A549 (cell line): Measurements from ENCODE around the gene IDI1. TPM values are rescaled to one million over a fixed set of nuclear protein-coding genes. Genes with fewer than 3 reads are reported as not detected.

ENCODE experiments used
- ATAC-seq, 2 experiments: fragments of 200-7000 bp in 1 of 2; fragments of >200 bp in 1 of 2; cut with Nextera tagmentation in 1 of 2; cut with Tn5 transposase in 1 of 2; 3 replicates each; pipeline versions ENCODE4 v1.8.0 to v1.9.1; 2018 to 2020; ENCODE audit warnings: mild to moderate bottlenecking in 1 of 2, moderate library complexity in 1 of 2
- CTCF ChIA-PET: fragments of 300-600 bp; sonication (Branson Sonifier 250); formaldehyde crosslinking; extraction: SDS; loops from one replicate; lab custom pipeline; 2021; ENCODE audit warnings: antibody characterized with exemption, inconsistent platforms; lab: Yijun Ruan, JAX
- POLR2A ChIA-PET: fragments of 350-600 bp; formaldehyde crosslinking; extraction: SDS; loops from one replicate; lab custom pipeline; 2021; ENCODE audit warnings: antibody characterized with exemption, inconsistent platforms; lab: Yijun Ruan, JAX
- DNase-seq, 2 experiments: peaks; one replicate each; pipeline versions ENCODE4 v3.0.0 to v3.0.0-alpha.2; 2011 to 2016; ENCODE audit warnings: low read depth in 1 of 2, low spot score in 1 of 2
- FAIRE-seq: peaks from 2 replicates; lab custom pipeline; 2011; peaks lifted over from hg19 to GRCh38; lab: Jason Lieb, UNC
- H3K27ac ChIP-seq, 2 experiments: fragments of >200 bp; sonication (Bioruptor Twin); formaldehyde crosslinking; 3 replicates each; pipeline ENCODE4 v1.5.1; 2016 to 2017
- H3K4me1 ChIP-seq: fragments of >200 bp; sonication (Bioruptor Twin); formaldehyde crosslinking; 3 replicates; pipeline ENCODE4 v1.6.1; 2016
- H3K4me2 ChIP-seq: fragments of >200 bp; sonication (Bioruptor Twin); formaldehyde crosslinking; 3 replicates; pipeline ENCODE4 v1.6.1; 2016
- H3K4me3 ChIP-seq: fragments of >200 bp; sonication (Bioruptor Twin); formaldehyde crosslinking; 3 replicates; pipeline ENCODE4 v1.5.1; 2016
- H3K9me3 ChIP-seq: fragments of >200 bp; sonication (Bioruptor Twin); formaldehyde crosslinking; 3 replicates; pipeline ENCODE4 v1.6.1; 2016
- CBX2 ChIP-seq: fragments of 200-600 bp; sonication (generic); IDR thresholded peaks from 2 replicates; pipeline ENCODE4 v1.6.1; 2016; ENCODE audit warnings: low read depth, mild to moderate bottlenecking, borderline replicate concordance
- CEBPB ChIP-seq, 2 experiments: fragments of >200 bp in 1 of 2; sonication (Bioruptor Twin) in 1 of 2; formaldehyde crosslinking in 1 of 2; IDR thresholded peaks; 2 replicates each; pipeline ENCODE4 v1.6.1; 2012 to 2016
- EHMT2 ChIP-seq: fragments of 200-600 bp; sonication (generic); IDR thresholded peaks from 2 replicates; pipeline ENCODE4 v1.6.1; 2016; ENCODE audit warnings: antibody characterized with exemption, low read depth, mild to moderate bottlenecking, moderate library complexity
- EP300 ChIP-seq, 2 experiments: fragments of >200 bp; sonication (Bioruptor Twin); formaldehyde crosslinking; IDR thresholded peaks; 2 replicates in 1 of 2; 3 replicates in 1 of 2; pipeline ENCODE4 v1.6.1; 2016 to 2017
- FOSL2 ChIP-seq, 2 experiments: fragments of 450-650 bp in 1 of 2; fragments of >200 bp in 1 of 2; sonication (Bioruptor Twin) in 1 of 2; formaldehyde crosslinking; IDR thresholded peaks; 2 replicates each; pipeline versions ENCODE4 v1.5.0 to v1.6.1; 2016 to 2020; ENCODE audit warnings: mild to moderate bottlenecking in 1 of 2, moderate library complexity in 1 of 2
- HDAC2 ChIP-seq: fragments of 200-600 bp; sonication (generic); IDR thresholded peaks from 2 replicates; pipeline ENCODE4 v1.6.1; 2016
- HOXB5 ChIP-seq: fragments of 250-450 bp; sonication (Bioruptor Pico); IDR thresholded peaks from 2 replicates; pipeline ENCODE4 v1.5.0; 2020; ENCODE audit warnings: mild to moderate bottlenecking, moderate library complexity
- JUNB ChIP-seq: fragments of >200 bp; sonication (Bioruptor Twin); formaldehyde crosslinking; IDR thresholded peaks from 2 replicates; pipeline ENCODE4 v1.6.1; 2016
- KDM1A ChIP-seq: fragments of 200-600 bp; sonication (generic); IDR thresholded peaks from 2 replicates; pipeline ENCODE4 v1.6.1; 2016; ENCODE audit warnings: low read depth, mild to moderate bottlenecking
- MAFK ChIP-seq: fragments of 450-650 bp; IDR thresholded peaks from 2 replicates; pipeline ENCODE4 v1.6.1; 2014; ENCODE audit not compliant: partially characterized antibody
- MYC ChIP-seq: IDR thresholded peaks from 2 replicates; pipeline ENCODE4 v1.6.1; 2012; ENCODE audit warnings: mild to moderate bottlenecking, inconsistent platforms, low read length, improper control_type of control experiment, borderline replicate concordance
- NFE2L2 ChIP-seq: fragments of 150-350 bp; conservative IDR thresholded peaks from 2 replicates; pipeline ENCODE4 v1.6.1; 2014; ENCODE audit warnings: low read length
- NPAS2 ChIP-seq: fragments of 250-450 bp; sonication (Bioruptor Pico); IDR thresholded peaks from 2 replicates; pipeline ENCODE4 v1.8.0; 2022; ENCODE audit warnings: mild to moderate bottlenecking, moderate library complexity, borderline replicate concordance
- NR3C1 ChIP-seq: fragments of >200 bp; sonication (Bioruptor Twin); formaldehyde crosslinking; IDR thresholded peaks from 3 replicates; pipeline ENCODE4 v1.6.1; 2017
- POLR2AphosphoS2 ChIP-seq: conservative IDR thresholded peaks from 2 replicates; pipeline ENCODE4 v1.6.1; 2012; ENCODE audit warnings: low read length, improper control_type of control experiment, inconsistent platforms
- RNF2 ChIP-seq: fragments of 200-600 bp; sonication (generic); IDR thresholded peaks from 2 replicates; pipeline ENCODE4 v1.6.1; 2016; ENCODE audit warnings: low read depth, mild to moderate bottlenecking, antibody characterized with exemption, moderate library complexity, borderline replicate concordance
- TFCP2L1 ChIP-seq: fragments of 250-450 bp; sonication (Bioruptor Pico); IDR thresholded peaks from 2 replicates; pipeline ENCODE4 v1.5.0; 2021; ENCODE audit warnings: mild to moderate bottlenecking
- ZFP36 ChIP-seq: fragments of 450-650 bp; IDR thresholded peaks from 2 replicates; pipeline ENCODE4 v1.6.1; 2014; ENCODE audit warnings: borderline replicate concordance; ENCODE audit not compliant: partially characterized antibody
- ZSCAN20 ChIP-seq: fragments of 250-450 bp; sonication (Bioruptor Pico); IDR thresholded peaks from 2 replicates; pipeline ENCODE4 v1.8.0; 2022; ENCODE audit warnings: mild to moderate bottlenecking, moderate library complexity
- WGBS: methylation state at CpG from one replicate; pipeline ENCODE4 v1.1.6; 2017; ENCODE audit errors: missing lambda C conversion rate; 5-methylcytosine and 5-hydroxymethylcytosine counted together
- polyA plus RNA-seq, 4 experiments: library from polyadenylated mRNA; depleted of rRNA in 3 of 4; stranded (reverse); fragments of >200 nt; fragmentation: RNase III in 1 of 4; extraction: RNeasy Plus Mini Kit Qiagen cat#74134 plus additional on column Dnase treatment in 1 of 4; gene quantifications; 2 replicates in 3 of 4; 3 replicates in 1 of 4; pipeline ENCODE4 v1.2.3, GENCODE V29; 2011 to 2017
- TF ChIP-seq, protein P1 (sequence below): fragments of >200 bp; sonication (Bioruptor Twin); formaldehyde crosslinking; IDR thresholded peaks from 2 replicates; pipeline ENCODE4 v1.6.1; 2016
- TF ChIP-seq, protein P2 (sequence below): fragments of 250-450 bp; sonication (Bioruptor Pico); IDR thresholded peaks from 2 replicates; pipeline ENCODE4 v1.5.0; 2021; ENCODE audit warnings: mild to moderate bottlenecking, moderate library complexity, borderline replicate concordance
- TF ChIP-seq, protein P3 (sequence below): fragments of 250-450 bp; sonication (Bioruptor Pico); IDR thresholded peaks from 2 replicates; pipeline ENCODE4 v1.5.0; 2020; ENCODE audit warnings: low read depth, mild to moderate bottlenecking, moderate library complexity

IDI1 gene
- polyA plus RNA-seq, 2 of the 4 experiments (the other 2 are of a cell fraction): 55.8 to 65.0 TPM

DNA sequence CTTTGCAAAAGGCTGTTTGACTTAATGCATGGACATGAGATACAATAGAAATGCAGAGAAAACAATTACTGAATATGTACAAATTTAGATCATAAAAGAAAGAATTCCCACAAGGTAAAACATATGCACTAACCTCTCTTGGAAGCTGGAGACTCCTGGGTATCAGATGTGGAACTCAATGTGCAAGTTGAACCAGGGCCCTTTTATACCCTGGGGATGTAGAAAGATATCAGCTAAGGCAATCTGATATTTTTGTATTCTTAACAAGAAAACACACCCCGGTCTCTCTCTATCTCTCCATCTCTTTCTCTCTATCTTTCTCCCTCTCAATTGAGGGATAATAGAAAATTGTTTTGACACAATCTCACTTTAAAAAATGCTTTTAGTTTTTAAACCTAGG lies 23.2 kb downstream of the IDI1 start, which contains the start of gene IDI2:
TSS of gene IDI2 (minus strand) at position 177 of the 400 bp plus-strand sequence. CDS start 1,136 bp downstream, outside the sequence.
- H3K27ac ChIP-seq: no peak within 1 kb of the TSS
- no peak within 1 kb of the TSS for H3K4me3 ChIP-seq
- no peak within 1 kb of the TSS for H3K4me2 ChIP-seq
- no peak for DNase-seq
- no peaks in the 10 kb centered on the region for H3K4me1 ChIP-seq
- CTCF ChIA-PET: interaction anchor here (1.2 kb wide), 1 partner anchor 13 kb away, joined by 3 read pairs; no protein-coding TSS in a partner anchor
- POLR2A ChIA-PET: no interaction called here
- WGBS: 78% methylated on average over 1 of the region's 1 CpG
- no peak for TF ChIP-seq FOSL2 (IDR thresholded peaks at IDR 0.05)
- no peak for TF ChIP-seq FOSL2 (CRISPR knock-in tag; IDR thresholded peaks at IDR 0.05)
- TF ChIP-seq TFCP2L1: no peak
- no peak for TF ChIP-seq JUNB
- no peak for TF ChIP-seq ZFP36
- TF ChIP-seq EP300 (IDR thresholded peaks at IDR 0.05): no peak
- no peak for TF ChIP-seq MYC
- TF ChIP-seq NFE2L2: no peak
- no peak for TF ChIP-seq RNF2
- TF ChIP-seq CBX2: no peak
- TF ChIP-seq, protein P1, sequence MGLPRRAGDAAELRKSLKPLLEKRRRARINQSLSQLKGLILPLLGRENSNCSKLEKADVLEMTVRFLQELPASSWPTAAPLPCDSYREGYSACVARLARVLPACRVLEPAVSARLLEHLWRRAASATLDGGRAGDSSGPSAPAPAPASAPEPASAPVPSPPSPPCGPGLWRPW: no peak
- TF ChIP-seq EHMT2: no peak
- no peak for TF ChIP-seq NR3C1
- no peak for TF ChIP-seq POLR2AphosphoS2
- TF ChIP-seq CEBPB (IDR thresholded peaks at IDR 0.05): no peak
- TF ChIP-seq, protein P2, sequence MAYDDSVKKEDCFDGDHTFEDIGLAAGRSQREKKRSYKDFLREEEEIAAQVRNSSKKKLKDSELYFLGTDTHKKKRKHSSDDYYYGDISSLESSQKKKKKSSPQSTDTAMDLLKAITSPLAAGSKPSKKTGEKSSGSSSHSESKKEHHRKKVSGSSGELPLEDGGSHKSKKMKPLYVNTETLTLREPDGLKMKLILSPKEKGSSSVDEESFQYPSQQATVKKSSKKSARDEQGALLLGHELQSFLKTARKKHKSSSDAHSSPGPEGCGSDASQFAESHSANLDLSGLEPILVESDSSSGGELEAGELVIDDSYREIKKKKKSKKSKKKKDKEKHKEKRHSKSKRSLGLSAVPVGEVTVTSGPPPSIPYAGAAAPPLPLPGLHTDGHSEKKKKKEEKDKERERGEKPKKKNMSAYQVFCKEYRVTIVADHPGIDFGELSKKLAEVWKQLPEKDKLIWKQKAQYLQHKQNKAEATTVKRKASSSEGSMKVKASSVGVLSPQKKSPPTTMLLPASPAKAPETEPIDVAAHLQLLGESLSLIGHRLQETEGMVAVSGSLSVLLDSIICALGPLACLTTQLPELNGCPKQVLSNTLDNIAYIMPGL (CRISPR knock-in tag): no peak
- TF ChIP-seq KDM1A: no peak
- TF ChIP-seq MAFK: no peak
- TF ChIP-seq, protein P3, sequence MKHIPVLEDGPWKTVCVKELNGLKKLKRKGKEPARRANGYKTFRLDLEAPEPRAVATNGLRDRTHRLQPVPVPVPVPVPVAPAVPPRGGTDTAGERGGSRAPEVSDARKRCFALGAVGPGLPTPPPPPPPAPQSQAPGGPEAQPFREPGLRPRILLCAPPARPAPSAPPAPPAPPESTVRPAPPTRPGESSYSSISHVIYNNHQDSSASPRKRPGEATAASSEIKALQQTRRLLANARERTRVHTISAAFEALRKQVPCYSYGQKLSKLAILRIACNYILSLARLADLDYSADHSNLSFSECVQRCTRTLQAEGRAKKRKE (CRISPR knock-in tag): no peak
- no peak for TF ChIP-seq NPAS2 (CRISPR knock-in tag)
- ATAC-seq: no peak
- no peaks in the 10 kb centered on the region for H3K9me3 ChIP-seq
- no peak for FAIRE-seq

DNA sequence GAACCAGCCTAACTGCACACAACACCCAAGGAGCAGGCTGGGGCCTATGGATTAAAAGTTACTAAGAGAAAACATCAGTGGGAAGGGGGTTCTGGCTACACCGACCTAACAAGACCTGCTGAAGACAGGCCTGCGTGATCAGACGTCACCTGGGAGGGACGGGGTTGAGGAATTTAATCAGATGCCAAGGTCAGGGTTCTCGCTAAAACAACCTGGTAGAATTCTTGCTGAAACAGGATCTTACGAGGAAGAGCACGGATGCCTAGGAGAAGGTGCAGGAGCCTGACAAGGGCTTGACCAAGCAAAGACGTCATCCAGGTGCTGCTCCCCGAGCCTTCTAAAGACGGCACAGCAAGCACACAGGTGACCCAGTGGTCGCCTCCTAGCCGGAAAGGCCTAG lies 24.8 kb downstream of the IDI1 start:
- DNase-seq (no peak), ATAC-seq (no peak), FAIRE-seq (no peak)
- TF ChIP-seq HOXB5 (CRISPR knock-in tag): no peak
- TF ChIP-seq ZSCAN20: no peak
- POLR2A ChIA-PET: no interaction called here
- CTCF ChIA-PET: interaction anchor here (0.8 to 1.1 kb wide), 2 partner anchors 36 to 1648 kb away, joined by 3 read pairs; partner anchors contain the start of gene GTPBP4
- Histone ChIP-seq H3K4me2 (no peak overlapping the region), H3K4me1 (no peaks in the 10 kb centered on the region), H3K27ac (no peak overlapping the region), H3K9me3 (no peaks in the 10 kb centered on the region), H3K4me3 (no peak overlapping the region)
- 91% methylated on average over 12 of the region's 12 CpGs for WGBS

DNA sequence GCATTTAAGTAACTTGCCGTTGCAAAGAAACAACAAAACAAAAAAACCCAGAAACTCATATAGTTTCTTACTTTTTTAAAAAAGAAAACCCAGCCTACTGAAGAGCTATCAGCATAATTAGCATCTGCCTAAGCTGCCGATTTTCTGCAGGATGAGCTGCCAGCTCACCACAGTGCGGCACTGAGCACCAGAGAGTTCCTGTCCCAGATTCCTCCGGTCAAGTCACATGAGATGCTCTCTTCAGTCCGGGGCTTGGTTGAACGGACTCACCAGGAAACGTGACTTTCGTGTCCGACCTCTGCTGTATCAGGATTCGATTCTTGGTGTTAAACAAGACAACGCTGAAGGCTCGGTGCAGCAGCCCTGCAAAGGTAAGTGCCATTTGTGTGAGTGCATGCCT lies 26.5 kb downstream of the IDI1 start:
- no peak for FAIRE-seq
- no peak overlapping the region for H3K4me2 ChIP-seq
- ChIA-PET CTCF (interaction anchor here (1.0 kb wide), 1 partner anchor 14 kb away, joined by 3 read pairs; no protein-coding TSS in a partner anchor), POLR2A (no interaction called here)
- H3K27ac ChIP-seq: no peak overlapping the region
- no peaks in the 10 kb centered on the region for H3K4me1 ChIP-seq
- ATAC-seq: no peak
- H3K4me3 ChIP-seq: no peak overlapping the region
- no peaks in the 10 kb centered on the region for H3K9me3 ChIP-seq
- WGBS: 95% methylated on average over 12 of the region's 12 CpGs
- DNase-seq: no peak
- no peak for TF ChIP-seq HDAC2
- TF ChIP-seq, all 56 proteins: peak for 0
